ENCODE data around the gene NBDY.

GRCh38 chrX:56762220-56762619 is 33.2 kb downstream of the NBDY start:
- no peak for TF ChIP-seq ARNT (IDR thresholded peaks at IDR 0.05)
- TF ChIP-seq FOXA3 (CRISPR knock-in tag; IDR thresholded peaks at IDR 0.05), result no peak
- no peak for TF ChIP-seq ZFP36L2 (CRISPR knock-in tag; IDR thresholded peaks at IDR 0.05)
- TF ChIP-seq, protein P1, sequence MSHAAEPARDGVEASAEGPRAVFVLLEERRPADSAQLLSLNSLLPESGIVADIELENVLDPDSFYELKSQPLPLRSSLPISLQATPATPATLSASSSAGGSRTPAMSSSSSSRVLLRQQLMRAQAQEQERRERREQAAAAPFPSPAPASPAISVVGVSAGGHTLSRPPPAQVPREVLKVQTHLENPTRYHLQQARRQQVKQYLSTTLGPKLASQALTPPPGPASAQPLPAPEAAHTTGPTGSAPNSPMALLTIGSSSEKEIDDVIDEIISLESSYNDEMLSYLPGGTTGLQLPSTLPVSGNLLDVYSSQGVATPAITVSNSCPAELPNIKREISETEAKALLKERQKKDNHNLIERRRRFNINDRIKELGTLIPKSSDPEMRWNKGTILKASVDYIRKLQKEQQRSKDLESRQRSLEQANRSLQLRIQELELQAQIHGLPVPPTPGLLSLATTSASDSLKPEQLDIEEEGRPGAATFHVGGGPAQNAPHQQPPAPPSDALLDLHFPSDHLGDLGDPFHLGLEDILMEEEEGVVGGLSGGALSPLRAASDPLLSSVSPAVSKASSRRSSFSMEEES (CRISPR knock-in tag; IDR thresholded peaks at IDR 0.05), result no peak
- no peak for TF ChIP-seq ZNF44 (CRISPR knock-in tag; IDR thresholded peaks at IDR 0.05)
- no peak for TF ChIP-seq ZBTB2 (CRISPR knock-in tag; IDR thresholded peaks at IDR 0.05; ENCODE audit: low read depth)
- TF ChIP-seq GABPA (IDR thresholded peaks at IDR 0.05; ENCODE audit: low read depth, low read length), result no peak
- no peak for TF ChIP-seq GABPA (CRISPR knock-in tag; IDR thresholded peaks at IDR 0.05; ENCODE audit: low read depth)
- no peak for TF ChIP-seq ZNF556 (CRISPR knock-in tag; IDR thresholded peaks at IDR 0.05; ENCODE audit: borderline replicate concordance)
- no peak for TF ChIP-seq HES4 (CRISPR knock-in tag; IDR thresholded peaks at IDR 0.05; ENCODE audit: borderline replicate concordance)
- TF ChIP-seq, protein P2, sequence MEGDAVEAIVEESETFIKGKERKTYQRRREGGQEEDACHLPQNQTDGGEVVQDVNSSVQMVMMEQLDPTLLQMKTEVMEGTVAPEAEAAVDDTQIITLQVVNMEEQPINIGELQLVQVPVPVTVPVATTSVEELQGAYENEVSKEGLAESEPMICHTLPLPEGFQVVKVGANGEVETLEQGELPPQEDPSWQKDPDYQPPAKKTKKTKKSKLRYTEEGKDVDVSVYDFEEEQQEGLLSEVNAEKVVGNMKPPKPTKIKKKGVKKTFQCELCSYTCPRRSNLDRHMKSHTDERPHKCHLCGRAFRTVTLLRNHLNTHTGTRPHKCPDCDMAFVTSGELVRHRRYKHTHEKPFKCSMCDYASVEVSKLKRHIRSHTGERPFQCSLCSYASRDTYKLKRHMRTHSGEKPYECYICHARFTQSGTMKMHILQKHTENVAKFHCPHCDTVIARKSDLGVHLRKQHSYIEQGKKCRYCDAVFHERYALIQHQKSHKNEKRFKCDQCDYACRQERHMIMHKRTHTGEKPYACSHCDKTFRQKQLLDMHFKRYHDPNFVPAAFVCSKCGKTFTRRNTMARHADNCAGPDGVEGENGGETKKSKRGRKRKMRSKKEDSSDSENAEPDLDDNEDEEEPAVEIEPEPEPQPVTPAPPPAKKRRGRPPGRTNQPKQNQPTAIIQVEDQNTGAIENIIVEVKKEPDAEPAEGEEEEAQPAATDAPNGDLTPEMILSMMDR (CRISPR knock-in tag; IDR thresholded peaks at IDR 0.05), result no peak
- no peak for TF ChIP-seq ZNF317 (CRISPR knock-in tag; IDR thresholded peaks at IDR 0.05)
- no peak for TF ChIP-seq ZNF274 (CRISPR knock-in tag; IDR thresholded peaks at IDR 0.05)
- no peak for TF ChIP-seq ZSCAN30 (CRISPR knock-in tag; IDR thresholded peaks at IDR 0.05)
